Panc1 (cell line): Measurements from ENCODE around the gene ATRAID. TPM values are rescaled to one million over a fixed set of nuclear protein-coding genes. Genes with fewer than 3 reads are reported as not detected.

Experiments used
- ATAC-seq: fragments of 200-7000 bp; cut with Tn5 transposase; 2 replicates; pipeline ENCODE4 v1.9.1; 2020; ENCODE audit warnings: mild to moderate bottlenecking, moderate library complexity
- BruUV-seq: library from RNA; stranded (reverse); fragments of 400-500 nt; replicated peaks from 2 replicates; lab custom pipeline; 2021; lab: Mats Ljungman, UMichigan
- CTCF ChIA-PET: fragments of 300-600 bp; sonication (Branson Sonifier 250); formaldehyde crosslinking; loops from one replicate; lab custom pipeline; 2022; ENCODE audit warnings: antibody characterized with exemption; lab: Charles Lee
- POLR2A ChIA-PET: fragments of 300-600 bp; sonication (Branson Sonifier 250); formaldehyde crosslinking; loops from one replicate; lab custom pipeline; 2022; ENCODE audit warnings: antibody characterized with exemption; lab: Charles Lee
- DNase-seq: peaks from one replicate; pipeline ENCODE4 v3.0.0-alpha.2; 2010; ENCODE audit warnings: low read depth, low spot score
- H3K27ac ChIP-seq: 2 replicates; pipeline ENCODE4 v1.5.1; 2011; ENCODE audit warnings: mild to moderate bottlenecking, low read length, inconsistent platforms
- H3K27me3 ChIP-seq: fragments of 200-500 bp; sonication (Bioruptor generic); 2 replicates; pipeline ENCODE4 v1.6.0; 2014; ENCODE audit warnings: low read length, inconsistent platforms; ENCODE audit not compliant: control insufficient read depth, insufficient read depth
- H3K36me3 ChIP-seq: fragments of 200-500 bp; sonication (Bioruptor generic); 2 replicates; pipeline ENCODE4 v1.5.1; 2014; ENCODE audit warnings: inconsistent platforms, mild to moderate bottlenecking, low read length, moderate library complexity; ENCODE audit not compliant: control insufficient read depth, insufficient read depth
- H3K4me1 ChIP-seq: 2 replicates; pipeline ENCODE4 v1.5.1; 2011; ENCODE audit warnings: inconsistent platforms, mild to moderate bottlenecking, low read length, moderate library complexity; ENCODE audit not compliant: control insufficient read depth, insufficient read depth
- H3K4me3 ChIP-seq, 2 experiments: 2 replicates each; pipeline ENCODE4 v1.5.1; 2011 to 2012; ENCODE audit warnings: low read depth in 2 of 2, low read length in 2 of 2, mild to moderate bottlenecking in 2 of 2, inconsistent platforms in 1 of 2, moderate library complexity in 1 of 2
- H3K9me3 ChIP-seq: fragments of 200-500 bp; sonication (Bioruptor generic); 2 replicates; pipeline ENCODE4 v1.5.1; 2014; ENCODE audit warnings: low read depth, mild to moderate bottlenecking, inconsistent platforms, low read length, moderate library complexity; ENCODE audit not compliant: control insufficient read depth, insufficient read depth
- POLR2AphosphoS5 ChIP-seq: IDR thresholded peaks from 2 replicates; pipeline ENCODE4 v1.6.1; 2012; ENCODE audit warnings: mild to moderate bottlenecking, low read depth, low read length, moderate library complexity
- SIN3A ChIP-seq: IDR thresholded peaks from 2 replicates; pipeline ENCODE4 v1.6.1; 2012; ENCODE audit warnings: low read depth, mild to moderate bottlenecking, low read length, moderate library complexity, borderline replicate concordance; ENCODE audit not compliant: insufficient read depth
- TCF7L2 ChIP-seq: IDR thresholded peaks from 2 replicates; pipeline ENCODE4 v1.6.1; 2011; ENCODE audit warnings: mild to moderate bottlenecking, low read depth, low read length, inconsistent platforms
- in situ Hi-C: cut with HindIII; loops from 2 replicates; pipeline ENCODE4 v1.10.0; 2016; ENCODE audit warnings: low sequenced_read_pairs, low pct_unique_long_range_greater_than_20kb
- intact Hi-C: fragments of 100-400 bp; cut with micrococcal nuclease; formaldehyde crosslinking; loops from one replicate; pipeline ENCODE4 v1.10.0; 2022; ENCODE audit not compliant: unreplicated experiment
- total RNA-seq: library from RNA; stranded (reverse); gene quantifications from one replicate; pipeline ENCODE4 v1.2.1, GENCODE V29; 2021; ENCODE audit not compliant: unreplicated experiment
- TF ChIP-seq, protein P1 (sequence below): fragments of 450-650 bp; IDR thresholded peaks from 2 replicates; pipeline ENCODE4 v1.5.1; 2017; ENCODE audit warnings: mild to moderate bottlenecking
- TF ChIP-seq, protein P2 (sequence below), 2 experiments: IDR thresholded peaks; 2 replicates each; pipeline ENCODE4 v1.6.1; 2011 to 2012; ENCODE audit warnings: low read depth in 2 of 2, control low read depth in 1 of 2, low read length in 1 of 2, mild to moderate bottlenecking in 1 of 2, moderate library complexity in 1 of 2; ENCODE audit not compliant: insufficient read depth in 1 of 2

The ATRAID gene
- total RNA-seq, 1 experiment from 2014 or later = 111 TPM

DNA sequence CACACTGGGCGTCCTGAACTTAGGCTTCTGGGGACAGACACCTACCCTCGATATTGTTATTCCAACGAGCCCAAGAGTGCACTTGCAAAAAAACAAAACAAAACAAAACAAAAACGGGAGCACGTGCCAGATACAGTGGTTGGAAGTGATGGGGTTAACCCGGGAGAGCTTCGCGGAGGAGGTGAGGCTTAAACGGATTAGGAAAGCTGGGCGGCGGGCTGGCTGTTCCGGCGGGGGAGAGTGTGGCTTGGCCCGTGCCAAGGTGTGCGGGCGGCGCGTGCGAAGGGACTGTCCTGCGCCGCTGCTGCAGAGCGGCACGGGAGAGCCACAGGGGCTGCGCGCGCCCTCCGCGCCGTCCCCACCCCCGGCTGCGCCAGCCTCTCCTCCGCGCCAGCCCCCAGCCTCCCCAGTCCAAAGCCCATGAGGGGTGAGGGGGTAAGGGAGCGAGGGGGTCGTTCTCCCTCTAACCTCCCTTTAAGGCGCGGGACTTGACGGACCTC, 52.5 kb downstream of the ATRAID start:
- ChIA-PET CTCF (interaction anchor here (0.7 to 2.0 kb wide), 2 partner anchors 16 to 54 kb away, joined by 4 read pairs; no protein-coding TSS in a partner anchor), POLR2A (interaction anchor here (0.5 kb wide), 1 partner anchor 8 kb away, joined by 3 read pairs; no protein-coding TSS in a partner anchor)
- no peaks in the 10 kb centered on the region for H3K9me3 ChIP-seq
- no peak for DNase-seq
- intact Hi-C loops = no loop called here
- peak; percentile 59 for ATAC-seq
- peak overlapping the region; percentile 41 to 51 for H3K4me3 ChIP-seq
- H3K27ac ChIP-seq = no peak overlapping the region
- in situ Hi-C loops = no loop called here
- peaks cover 7% of the 10 kb centered on the region for H3K4me1 ChIP-seq
- TF ChIP-seq, protein P1, sequence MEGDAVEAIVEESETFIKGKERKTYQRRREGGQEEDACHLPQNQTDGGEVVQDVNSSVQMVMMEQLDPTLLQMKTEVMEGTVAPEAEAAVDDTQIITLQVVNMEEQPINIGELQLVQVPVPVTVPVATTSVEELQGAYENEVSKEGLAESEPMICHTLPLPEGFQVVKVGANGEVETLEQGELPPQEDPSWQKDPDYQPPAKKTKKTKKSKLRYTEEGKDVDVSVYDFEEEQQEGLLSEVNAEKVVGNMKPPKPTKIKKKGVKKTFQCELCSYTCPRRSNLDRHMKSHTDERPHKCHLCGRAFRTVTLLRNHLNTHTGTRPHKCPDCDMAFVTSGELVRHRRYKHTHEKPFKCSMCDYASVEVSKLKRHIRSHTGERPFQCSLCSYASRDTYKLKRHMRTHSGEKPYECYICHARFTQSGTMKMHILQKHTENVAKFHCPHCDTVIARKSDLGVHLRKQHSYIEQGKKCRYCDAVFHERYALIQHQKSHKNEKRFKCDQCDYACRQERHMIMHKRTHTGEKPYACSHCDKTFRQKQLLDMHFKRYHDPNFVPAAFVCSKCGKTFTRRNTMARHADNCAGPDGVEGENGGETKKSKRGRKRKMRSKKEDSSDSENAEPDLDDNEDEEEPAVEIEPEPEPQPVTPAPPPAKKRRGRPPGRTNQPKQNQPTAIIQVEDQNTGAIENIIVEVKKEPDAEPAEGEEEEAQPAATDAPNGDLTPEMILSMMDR = no peak
- no peak for TF ChIP-seq SIN3A
- no peak for TF ChIP-seq TCF7L2
- no peak for TF ChIP-seq POLR2AphosphoS5
- TF ChIP-seq, protein P2, sequence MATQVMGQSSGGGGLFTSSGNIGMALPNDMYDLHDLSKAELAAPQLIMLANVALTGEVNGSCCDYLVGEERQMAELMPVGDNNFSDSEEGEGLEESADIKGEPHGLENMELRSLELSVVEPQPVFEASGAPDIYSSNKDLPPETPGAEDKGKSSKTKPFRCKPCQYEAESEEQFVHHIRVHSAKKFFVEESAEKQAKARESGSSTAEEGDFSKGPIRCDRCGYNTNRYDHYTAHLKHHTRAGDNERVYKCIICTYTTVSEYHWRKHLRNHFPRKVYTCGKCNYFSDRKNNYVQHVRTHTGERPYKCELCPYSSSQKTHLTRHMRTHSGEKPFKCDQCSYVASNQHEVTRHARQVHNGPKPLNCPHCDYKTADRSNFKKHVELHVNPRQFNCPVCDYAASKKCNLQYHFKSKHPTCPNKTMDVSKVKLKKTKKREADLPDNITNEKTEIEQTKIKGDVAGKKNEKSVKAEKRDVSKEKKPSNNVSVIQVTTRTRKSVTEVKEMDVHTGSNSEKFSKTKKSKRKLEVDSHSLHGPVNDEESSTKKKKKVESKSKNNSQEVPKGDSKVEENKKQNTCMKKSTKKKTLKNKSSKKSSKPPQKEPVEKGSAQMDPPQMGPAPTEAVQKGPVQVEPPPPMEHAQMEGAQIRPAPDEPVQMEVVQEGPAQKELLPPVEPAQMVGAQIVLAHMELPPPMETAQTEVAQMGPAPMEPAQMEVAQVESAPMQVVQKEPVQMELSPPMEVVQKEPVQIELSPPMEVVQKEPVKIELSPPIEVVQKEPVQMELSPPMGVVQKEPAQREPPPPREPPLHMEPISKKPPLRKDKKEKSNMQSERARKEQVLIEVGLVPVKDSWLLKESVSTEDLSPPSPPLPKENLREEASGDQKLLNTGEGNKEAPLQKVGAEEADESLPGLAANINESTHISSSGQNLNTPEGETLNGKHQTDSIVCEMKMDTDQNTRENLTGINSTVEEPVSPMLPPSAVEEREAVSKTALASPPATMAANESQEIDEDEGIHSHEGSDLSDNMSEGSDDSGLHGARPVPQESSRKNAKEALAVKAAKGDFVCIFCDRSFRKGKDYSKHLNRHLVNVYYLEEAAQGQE (IDR thresholded peaks at IDR 0.05; ENCODE audit: insufficient read depth in 1 of 2, low read depth in 2 of 2, low read length in 1 of 2) = no peak
- H3K36me3 ChIP-seq = no peaks in the 10 kb centered on the region
- peaks cover 27% of the 10 kb centered on the region for H3K27me3 ChIP-seq
- no TSS peak for BruUV-seq

DNA sequence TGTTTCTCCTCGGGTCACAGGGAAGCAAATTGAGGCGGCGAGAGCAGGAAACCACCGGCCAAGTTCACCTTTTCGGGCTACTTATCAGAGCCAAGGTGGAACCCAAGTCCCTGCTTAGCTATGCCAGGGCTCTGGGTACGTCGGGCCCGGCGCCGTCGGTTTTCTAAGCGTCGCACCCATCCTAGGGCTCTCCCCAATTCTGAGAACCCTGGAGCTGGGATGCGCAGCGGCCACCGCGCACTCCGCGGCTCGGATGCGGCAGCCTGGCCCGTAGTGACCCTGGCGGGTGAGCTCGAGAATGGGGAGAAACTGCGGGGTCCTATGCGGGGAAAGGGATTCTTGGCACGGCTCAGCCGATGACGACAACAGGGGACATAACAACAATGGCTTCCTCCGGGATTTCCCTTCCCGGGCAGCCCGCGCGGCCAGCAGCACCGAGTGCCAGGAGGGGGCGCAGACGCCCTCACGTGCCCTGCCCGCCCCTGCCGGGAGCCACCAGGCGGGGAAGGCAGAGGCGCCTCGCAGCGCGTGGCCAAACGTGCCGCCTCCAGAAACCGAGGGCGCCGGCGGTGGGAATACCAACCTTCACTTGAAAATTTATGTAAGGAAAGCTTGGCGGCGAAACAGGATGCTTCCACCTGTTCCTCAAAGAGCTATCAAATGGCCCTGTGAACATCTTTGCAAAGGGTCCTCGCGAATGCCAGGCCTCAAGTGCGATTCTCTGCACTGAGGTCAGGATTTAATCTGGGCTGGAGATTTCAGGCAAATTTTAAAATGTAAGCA, 53.1 kb downstream of the ATRAID start:
- no peak overlapping the region for H3K27ac ChIP-seq
- ATAC-seq = peak; percentile 82
- no peaks in the 10 kb centered on the region for H3K36me3 ChIP-seq
- ChIA-PET POLR2A (no interaction called here), CTCF (interaction anchor here (0.7 to 2.0 kb wide), 2 partner anchors 15 to 53 kb away, joined by 4 read pairs; no protein-coding TSS in a partner anchor)
- BruUV-seq = no TSS peak
- in situ Hi-C loops (no loop called here), intact Hi-C loops (no loop called here)
- TF ChIP-seq, protein P1 = peak; percentile 85
- TF ChIP-seq TCF7L2 = no peak
- peaks cover 7% of the 10 kb centered on the region for H3K4me1 ChIP-seq
- H3K4me3 ChIP-seq = peak overlapping the region; percentile 41 to 51
- H3K9me3 ChIP-seq = no peaks in the 10 kb centered on the region
- peaks cover 27% of the 10 kb centered on the region for H3K27me3 ChIP-seq
- no peak for DNase-seq
